Endodermal cell (in vitro differentiated cells): Measurements from ENCODE around the gene VCP. TPM values are rescaled to one million over a fixed set of nuclear protein-coding genes. Genes with fewer than 3 reads are reported as not detected.
A peak's percentile ranks its signal among the peaks of the same experiment; 100 is the strongest.

ENCODE experiments used
- DNase-seq: peaks from one replicate; pipeline ENCODE4 v3.0.0-alpha.2; 2017
- H3K27ac ChIP-seq: 2 replicates; pipeline ENCODE4 v1.5.1; 2013; ENCODE audit warnings: mild to moderate bottlenecking, low read depth, low read length, moderate library complexity
- H3K27me3 ChIP-seq: 2 replicates; pipeline ENCODE4 v1.6.1; 2013; ENCODE audit warnings: mild to moderate bottlenecking, low read length, moderate library complexity; ENCODE audit not compliant: insufficient read depth, control insufficient read depth, poor library complexity, severe bottlenecking
- H3K36me3 ChIP-seq: 2 replicates; pipeline ENCODE4 v1.7.0; 2013; ENCODE audit warnings: mild to moderate bottlenecking, low read length, moderate library complexity; ENCODE audit not compliant: control insufficient read depth, insufficient read depth
- H3K4me1 ChIP-seq: one replicate; pipeline ENCODE4 v1.7.0; 2013; ENCODE audit warnings: low read length; ENCODE audit not compliant: control insufficient read depth, insufficient read depth
- H3K4me3 ChIP-seq: 2 replicates; pipeline ENCODE4 v1.5.1; 2013; ENCODE audit warnings: mild to moderate bottlenecking, low read length, moderate library complexity
- H3K9ac ChIP-seq: 2 replicates; pipeline ENCODE4 v1.6.1; 2013; ENCODE audit warnings: mild to moderate bottlenecking, low read length, moderate library complexity; ENCODE audit not compliant: poor library complexity, severe bottlenecking; ENCODE audit errors: extremely low read depth
- H3K9me3 ChIP-seq: 2 replicates; pipeline ENCODE4 v1.6.1; 2013; ENCODE audit warnings: mild to moderate bottlenecking, low read length, moderate library complexity; ENCODE audit not compliant: control insufficient read depth
- H3K27ac Mint-ChIP-seq: 2 replicates; pipeline ENCODE4 v1.8.0; 2020; ENCODE audit warnings: mixed read lengths
- H3K27me3 Mint-ChIP-seq: 2 replicates; pipeline ENCODE4 v1.8.0; 2021; ENCODE audit warnings: mild to moderate bottlenecking, mixed read lengths; ENCODE audit not compliant: insufficient read depth
- H3K36me3 Mint-ChIP-seq: 2 replicates; pipeline ENCODE4 v1.8.0; 2020; ENCODE audit warnings: low read depth, mixed read lengths
- H3K4me1 Mint-ChIP-seq: 2 replicates; pipeline ENCODE4 v1.8.0; 2020; ENCODE audit warnings: mixed read lengths
- H3K4me3 Mint-ChIP-seq: 2 replicates; pipeline ENCODE4 v1.8.0; 2020; ENCODE audit warnings: mild to moderate bottlenecking, moderate library complexity, mixed read lengths
- H3K9me3 Mint-ChIP-seq: 2 replicates; pipeline ENCODE4 v1.8.0; 2020; ENCODE audit warnings: mild to moderate bottlenecking, mixed read lengths
- CTCF ChIP-seq: fragments of 200-600 bp; sonication (generic); conservative IDR thresholded peaks from 2 replicates; pipeline ENCODE4 v1.5.0; 2021; ENCODE audit warnings: antibody characterized with exemption, mild to moderate bottlenecking
- WGBS, 2 experiments: methylation state at CpG; one replicate each; pipeline versions ENCODE4 v1.1.5 to v1.1.7; 2013; ENCODE audit warnings: missing lambda C conversion rate in 2 of 2, mixed read lengths in 1 of 2; ENCODE audit not compliant: insufficient coverage in 1 of 2, insufficient read length in 1 of 2; 5-methylcytosine and 5-hydroxymethylcytosine counted together
- total RNA-seq, 2 donors: library from RNA; stranded (reverse); fragmentation: NEBNext Ultra II Directional in 1 of 2; extraction: Animal tissue kit (Norgen Biotek cat#: 25700) in 1 of 2; gene quantifications; 2 replicates in 1 of 2; 3 replicates in 1 of 2; pipeline ENCODE4 v1.2.1, GENCODE V29; 2021

The VCP gene
- total RNA-seq, 2 donors from 2014 or later = 497 to 510 TPM

GRCh38 chr9:35107297-35108290 lies 35.2 kb upstream of the VCP start:
- Mint-ChIP-seq H3K27ac (no peak overlapping the region), H3K4me3 (no peak overlapping the region), H3K36me3 (peaks cover 27% of the 10 kb centered on the region), H3K4me1 (peaks cover 30% of the 10 kb centered on the region), H3K9me3 (no peaks in the 10 kb centered on the region), H3K27me3 (no peaks in the 10 kb centered on the region)
- Histone ChIP-seq H3K9ac (no peak overlapping the region), H3K9me3 (no peaks in the 10 kb centered on the region), H3K27me3 (no peaks in the 10 kb centered on the region), H3K36me3 (peaks cover 40% of the 10 kb centered on the region), H3K4me3 (no peak overlapping the region), H3K4me1 (peaks cover 16% of the 10 kb centered on the region), H3K27ac (no peak overlapping the region)
- DNase-seq = peak; percentile 23
- 87 to 91% methylated on average over 11 to 18 of the region's 18 CpGs for WGBS, 2 experiments
- no peak for TF ChIP-seq CTCF

- Mint-ChIP-seq H3K27ac (no peak overlapping the region), H3K9me3 (no peaks in the 10 kb centered on the region), H3K36me3 (peaks cover 32% of the 10 kb centered on the region), H3K4me3 (no peak overlapping the region), H3K27me3 (no peaks in the 10 kb centered on the region), H3K4me1 (peaks cover 28% of the 10 kb centered on the region)
- Histone ChIP-seq H3K27ac (no peak overlapping the region), H3K9me3 (no peaks in the 10 kb centered on the region), H3K36me3 (peaks cover 44% of the 10 kb centered on the region), H3K27me3 (no peaks in the 10 kb centered on the region), H3K4me1 (peaks cover 11% of the 10 kb centered on the region), H3K9ac (no peak overlapping the region), H3K4me3 (no peak overlapping the region)
- no peak for DNase-seq
- WGBS, 2 experiments = 90 to 100% methylated on average over 2 to 7 of the region's 7 CpGs
- no peak for TF ChIP-seq CTCF
Observed at GRCh38 chr9:35106343-35106730, 33.9 kb upstream of the VCP start.

- H3K36me3 ChIP-seq = peaks cover 50% of the 10 kb centered on the region
- Mint-ChIP-seq H3K27me3 (no peaks in the 10 kb centered on the region), H3K36me3 (peaks cover 38% of the 10 kb centered on the region), H3K27ac (no peak overlapping the region), H3K4me3 (no peak overlapping the region), H3K9me3 (no peaks in the 10 kb centered on the region), H3K4me1 (peaks cover 26% of the 10 kb centered on the region)
- peaks cover 11% of the 10 kb centered on the region for H3K4me1 ChIP-seq
- H3K27me3 ChIP-seq = no peaks in the 10 kb centered on the region
- WGBS, 2 experiments = 93 to 95% methylated on average over 7 to 13 of the region's 13 CpGs
- peak; percentile 27 for DNase-seq
- no peak for TF ChIP-seq CTCF
- H3K9me3 ChIP-seq = no peaks in the 10 kb centered on the region
- H3K9ac ChIP-seq = no peak overlapping the region
- H3K27ac ChIP-seq = no peak overlapping the region
- H3K4me3 ChIP-seq = no peak overlapping the region
Observed at GRCh38 chr9:35105571-35106342, 33.3 kb upstream of the VCP start.
